ENCODE measurements around the gene CENPU. TPM values are rescaled to one million over a fixed set of nuclear protein-coding genes. Genes with fewer than 3 reads are reported as not detected.
A peak's percentile ranks its signal among the peaks of the same experiment; 100 is the strongest.
"Not testable (repeated sequence)": the region's sequence is repeated elsewhere in the genome, so short reads cannot be mapped to it uniquely, and the experiment has no call there.

Gene CENPU, protein sequence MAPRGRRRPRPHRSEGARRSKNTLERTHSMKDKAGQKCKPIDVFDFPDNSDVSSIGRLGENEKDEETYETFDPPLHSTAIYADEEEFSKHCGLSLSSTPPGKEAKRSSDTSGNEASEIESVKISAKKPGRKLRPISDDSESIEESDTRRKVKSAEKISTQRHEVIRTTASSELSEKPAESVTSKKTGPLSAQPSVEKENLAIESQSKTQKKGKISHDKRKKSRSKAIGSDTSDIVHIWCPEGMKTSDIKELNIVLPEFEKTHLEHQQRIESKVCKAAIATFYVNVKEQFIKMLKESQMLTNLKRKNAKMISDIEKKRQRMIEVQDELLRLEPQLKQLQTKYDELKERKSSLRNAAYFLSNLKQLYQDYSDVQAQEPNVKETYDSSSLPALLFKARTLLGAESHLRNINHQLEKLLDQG
- total RNA-seq = 19.1 to 25.4 TPM (median 21.5 TPM) in 3 replicates

GRCh38 chr4:184733654-184734524 is at the start of gene CENPU:
Gene CENPU, minus strand, starts transcription at chr4:184734096. Its CDS starts 34 bp downstream, at chr4:184734062.
- peaks cover 1% of the 10 kb centered on the region for H3K36me3 Mint-ChIP-seq
- H3K4me3 Mint-ChIP-seq = peak within 1 kb of the TSS; percentile 96
- peak; percentile 95 to 98 for DNase-seq (ENCODE audit: low spot score in 2 of 2, unreplicated experiment in 2 of 2)
- H3K9me3 Mint-ChIP-seq = no peaks in the 10 kb centered on the region
- H3K4me1 Mint-ChIP-seq = peaks cover 30% of the 10 kb centered on the region
- H3K27me3 Mint-ChIP-seq (ENCODE audit: low read depth) = no peaks in the 10 kb centered on the region
- H3K27ac Mint-ChIP-seq = peak within 1 kb of the TSS; percentile 97
- TF ChIP-seq, protein P1, sequence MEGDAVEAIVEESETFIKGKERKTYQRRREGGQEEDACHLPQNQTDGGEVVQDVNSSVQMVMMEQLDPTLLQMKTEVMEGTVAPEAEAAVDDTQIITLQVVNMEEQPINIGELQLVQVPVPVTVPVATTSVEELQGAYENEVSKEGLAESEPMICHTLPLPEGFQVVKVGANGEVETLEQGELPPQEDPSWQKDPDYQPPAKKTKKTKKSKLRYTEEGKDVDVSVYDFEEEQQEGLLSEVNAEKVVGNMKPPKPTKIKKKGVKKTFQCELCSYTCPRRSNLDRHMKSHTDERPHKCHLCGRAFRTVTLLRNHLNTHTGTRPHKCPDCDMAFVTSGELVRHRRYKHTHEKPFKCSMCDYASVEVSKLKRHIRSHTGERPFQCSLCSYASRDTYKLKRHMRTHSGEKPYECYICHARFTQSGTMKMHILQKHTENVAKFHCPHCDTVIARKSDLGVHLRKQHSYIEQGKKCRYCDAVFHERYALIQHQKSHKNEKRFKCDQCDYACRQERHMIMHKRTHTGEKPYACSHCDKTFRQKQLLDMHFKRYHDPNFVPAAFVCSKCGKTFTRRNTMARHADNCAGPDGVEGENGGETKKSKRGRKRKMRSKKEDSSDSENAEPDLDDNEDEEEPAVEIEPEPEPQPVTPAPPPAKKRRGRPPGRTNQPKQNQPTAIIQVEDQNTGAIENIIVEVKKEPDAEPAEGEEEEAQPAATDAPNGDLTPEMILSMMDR (IDR thresholded peaks at IDR 0.05; ENCODE audit: unreplicated experiment) = no peak

GRCh38 chr4:184782731-184783373 is 49.0 kb upstream of the CENPU start:
- Mint-ChIP-seq H3K4me3 (no peak overlapping the region), H3K9me3 (peaks cover 4% of the 10 kb centered on the region)

DNA sequence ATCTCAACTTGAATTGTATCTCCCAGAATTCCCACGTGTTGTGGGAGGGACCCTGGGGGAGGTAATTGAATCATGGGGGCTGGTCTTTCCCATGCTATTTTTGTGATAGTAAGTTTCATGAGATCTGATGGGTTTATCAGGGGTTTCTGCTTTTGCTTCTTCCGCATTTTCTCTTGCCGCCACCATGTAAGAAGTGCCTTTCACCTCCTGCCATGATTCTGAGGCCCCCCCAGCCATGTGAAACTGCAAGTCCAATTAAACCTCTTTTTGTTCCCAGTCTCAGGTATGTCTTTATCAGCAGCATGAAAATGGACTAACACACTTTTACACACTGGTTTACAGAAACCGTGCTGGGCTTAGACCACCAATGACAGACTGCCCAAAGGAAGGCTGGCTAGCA is 45.3 kb upstream of the CENPU start:
- not testable (repeated sequence) for H3K9me3 Mint-ChIP-seq; H3K27ac Mint-ChIP-seq; DNase-seq (ENCODE audit: low spot score in 2 of 2, unreplicated experiment in 2 of 2); H3K4me1 Mint-ChIP-seq; H3K36me3 Mint-ChIP-seq; H3K4me3 Mint-ChIP-seq; H3K27me3 Mint-ChIP-seq (ENCODE audit: low read depth)

More at GRCh38 chr4:184782731-184783373, 49.0 kb upstream of the CENPU start:
- no peak for DNase-seq (ENCODE audit: low spot score in 2 of 2, unreplicated experiment in 2 of 2)
- Mint-ChIP-seq H3K27ac (no peak overlapping the region), H3K36me3 (peaks cover 13% of the 10 kb centered on the region), H3K4me1 (no peaks in the 10 kb centered on the region), H3K27me3 (ENCODE audit: low read depth) (no peaks in the 10 kb centered on the region)
- TF ChIP-seq, protein P1 (IDR thresholded peaks at IDR 0.05; ENCODE audit: unreplicated experiment) = no peak

DNA sequence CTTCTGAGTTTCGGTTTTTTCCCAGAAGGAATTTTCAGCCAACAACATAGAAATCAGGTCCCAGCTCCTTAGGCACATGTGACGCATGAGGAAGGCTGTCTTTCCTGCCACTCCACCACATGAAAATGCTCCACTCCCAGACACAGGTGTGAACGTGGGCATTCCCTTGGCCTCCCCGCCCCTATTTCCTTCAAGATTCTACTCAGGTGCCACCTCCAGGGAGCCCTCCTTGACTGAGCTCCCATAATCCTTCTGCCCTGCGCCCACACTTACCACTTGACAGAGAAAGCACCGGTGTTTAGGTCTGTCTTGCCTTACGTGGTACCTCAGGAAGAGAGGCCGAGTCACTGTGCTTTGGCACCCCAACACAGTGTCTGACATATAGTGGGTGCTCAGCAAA is 44.4 kb upstream of the CENPU start:
- no peak for DNase-seq (ENCODE audit: low spot score in 2 of 2, unreplicated experiment in 2 of 2)
- H3K4me1 Mint-ChIP-seq = no peaks in the 10 kb centered on the region
- H3K9me3 Mint-ChIP-seq = peaks cover 4% of the 10 kb centered on the region
- TF ChIP-seq, protein P1 (IDR thresholded peaks at IDR 0.05; ENCODE audit: unreplicated experiment) = no peak
- no peak overlapping the region for H3K4me3 Mint-ChIP-seq
- H3K27me3 Mint-ChIP-seq (ENCODE audit: low read depth) = no peaks in the 10 kb centered on the region
- H3K36me3 Mint-ChIP-seq = peaks cover 9% of the 10 kb centered on the region
- H3K27ac Mint-ChIP-seq = no peak overlapping the region

GRCh38 chr4:184776821-184777220 is 42.9 kb upstream of the CENPU start:
- Mint-ChIP-seq H3K4me1 (no peaks in the 10 kb centered on the region), H3K4me3 (no peak overlapping the region), H3K36me3 (peaks cover 7% of the 10 kb centered on the region), H3K9me3 (peaks cover 4% of the 10 kb centered on the region), H3K27ac (no peak overlapping the region), H3K27me3 (ENCODE audit: low read depth) (no peaks in the 10 kb centered on the region)
- no peak for DNase-seq (ENCODE audit: low spot score in 2 of 2, unreplicated experiment in 2 of 2)
- TF ChIP-seq, protein P1 (IDR thresholded peaks at IDR 0.05; ENCODE audit: unreplicated experiment) = no peak

All from mesothelial cell of epicardium (in vitro differentiated cells).